Inflammatory macrophage (primary cell): ENCODE results near the gene ZNHIT2.
A peak's percentile ranks its signal among the peaks of the same experiment; 100 is the strongest.
"Not testable (repeated sequence)": the region's sequence is repeated elsewhere in the genome, so short reads cannot be mapped to it uniquely, and the experiment has no call there.

Experiments
- DNase-seq, 2 donors: peaks; one replicate each; pipeline ENCODE4 v3.0.0-alpha.2; 2020 to 2022

ZNHIT2 gene

DNA sequence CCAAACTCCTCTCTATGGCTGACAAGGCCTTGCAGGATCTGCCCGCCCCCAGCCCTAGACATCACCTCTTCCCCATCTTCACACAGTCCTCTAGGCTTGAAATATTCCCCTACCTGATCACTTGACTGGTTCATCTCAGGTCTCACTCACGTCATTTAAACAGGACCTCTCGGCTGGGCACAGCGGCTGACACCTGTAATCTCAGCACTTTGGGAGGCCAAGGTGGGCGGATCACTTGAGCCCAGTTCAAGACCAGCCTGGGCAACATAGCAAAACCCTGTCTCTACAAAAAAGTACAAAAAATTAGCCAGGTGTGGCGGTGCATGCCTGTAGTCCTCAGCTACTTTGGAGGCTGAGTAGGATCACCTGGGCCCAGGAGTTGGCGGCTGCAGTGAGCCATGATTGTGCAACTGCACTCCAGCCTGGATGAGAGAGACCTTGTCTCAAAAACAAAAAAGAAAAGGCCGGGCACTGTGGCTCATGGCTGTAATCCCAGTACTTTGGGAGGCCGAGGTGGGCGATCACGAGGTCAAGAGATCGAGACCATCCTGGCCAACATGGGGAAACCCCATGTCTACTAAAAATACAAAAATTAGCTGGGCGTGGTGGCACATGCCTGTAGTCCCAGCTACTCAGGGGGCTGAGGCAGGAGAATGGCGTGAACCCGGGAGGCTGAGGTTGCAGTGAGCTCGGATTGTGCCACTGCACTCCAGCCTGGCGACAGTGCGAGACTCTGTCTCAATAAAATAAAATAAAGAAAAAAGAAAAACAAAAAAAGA is 1.6 kb upstream of the ZNHIT2 start:
- DNase-seq = not testable (repeated sequence)

DNA sequence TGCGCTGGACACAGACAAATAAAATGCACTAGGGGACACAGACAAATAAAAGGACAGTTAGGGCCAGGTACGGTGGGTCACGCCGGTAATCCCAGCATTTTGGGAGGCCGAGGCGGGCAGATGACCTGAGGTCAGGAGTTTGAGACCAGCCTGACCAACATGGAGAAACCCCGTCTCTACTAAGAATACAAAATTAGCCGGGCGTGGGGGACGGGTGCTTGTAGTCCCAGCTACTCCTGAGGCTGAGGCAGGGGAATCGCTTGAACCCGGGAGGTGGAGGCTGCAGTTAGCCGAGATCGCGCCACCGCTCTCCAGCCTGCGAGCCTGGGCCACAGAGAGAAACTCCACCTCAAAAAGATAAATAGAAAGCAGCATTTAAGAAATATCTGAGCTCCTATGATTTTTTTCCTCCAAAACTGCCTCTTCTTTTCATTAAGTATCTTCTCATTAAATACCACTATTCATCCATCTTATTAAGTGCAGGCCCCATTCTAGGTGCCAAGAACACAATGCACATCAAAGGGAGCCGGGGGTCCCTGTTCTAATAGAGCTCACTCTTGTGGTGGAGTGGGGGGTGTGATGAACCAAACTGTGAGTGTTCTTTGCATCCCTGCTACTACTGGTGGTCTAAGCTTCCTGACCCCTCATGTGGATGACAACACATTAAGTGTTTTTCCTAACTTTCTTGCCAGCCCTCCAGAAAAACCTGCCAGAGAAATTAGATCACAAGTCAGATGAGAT is 766 bp upstream of the ZNHIT2 start:
- DNase-seq = no peak

DNA sequence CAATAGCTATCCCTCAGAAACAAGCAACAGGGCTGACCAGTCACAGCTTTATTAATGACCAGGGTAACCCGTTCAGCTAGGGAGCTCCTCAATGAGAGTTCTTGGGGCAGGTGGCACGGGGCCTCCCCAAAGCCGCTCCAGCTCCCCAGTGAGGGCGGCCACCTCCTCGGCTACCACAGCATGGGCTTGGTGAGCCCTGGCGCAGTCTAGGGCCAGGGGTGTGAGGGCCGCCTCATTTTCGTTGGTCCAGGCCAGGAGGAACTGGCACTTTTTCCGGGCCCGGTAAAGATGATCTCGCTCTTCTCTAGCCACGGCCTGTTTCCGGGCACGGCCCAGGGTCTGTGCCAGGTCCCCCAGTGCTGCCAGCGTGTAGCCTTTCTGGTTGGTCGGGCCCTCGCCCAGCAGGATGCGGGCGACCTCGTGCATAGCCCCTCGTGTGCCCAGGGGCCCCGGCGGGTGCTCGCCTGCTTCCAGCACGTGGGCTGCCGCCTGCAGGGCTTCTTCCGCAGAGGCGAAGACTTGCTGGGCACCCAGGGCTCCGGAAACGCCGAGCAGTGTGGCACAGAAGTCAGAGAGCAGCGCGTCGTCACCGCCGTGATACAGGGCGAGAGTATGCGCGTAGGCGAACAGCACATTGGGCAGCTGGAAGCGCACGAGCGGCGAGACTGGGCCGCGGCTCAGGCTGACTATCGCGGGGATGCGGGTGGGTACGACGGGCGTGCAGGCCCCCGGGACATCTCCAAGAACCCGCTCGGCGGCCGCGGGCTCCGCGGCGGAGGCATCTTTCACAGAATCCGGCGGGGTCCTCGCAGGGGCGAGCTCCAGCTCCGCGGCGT is 913 bp downstream of the ZNHIT2 start:
- DNase-seq = peak; percentile 43 to 69

DNA sequence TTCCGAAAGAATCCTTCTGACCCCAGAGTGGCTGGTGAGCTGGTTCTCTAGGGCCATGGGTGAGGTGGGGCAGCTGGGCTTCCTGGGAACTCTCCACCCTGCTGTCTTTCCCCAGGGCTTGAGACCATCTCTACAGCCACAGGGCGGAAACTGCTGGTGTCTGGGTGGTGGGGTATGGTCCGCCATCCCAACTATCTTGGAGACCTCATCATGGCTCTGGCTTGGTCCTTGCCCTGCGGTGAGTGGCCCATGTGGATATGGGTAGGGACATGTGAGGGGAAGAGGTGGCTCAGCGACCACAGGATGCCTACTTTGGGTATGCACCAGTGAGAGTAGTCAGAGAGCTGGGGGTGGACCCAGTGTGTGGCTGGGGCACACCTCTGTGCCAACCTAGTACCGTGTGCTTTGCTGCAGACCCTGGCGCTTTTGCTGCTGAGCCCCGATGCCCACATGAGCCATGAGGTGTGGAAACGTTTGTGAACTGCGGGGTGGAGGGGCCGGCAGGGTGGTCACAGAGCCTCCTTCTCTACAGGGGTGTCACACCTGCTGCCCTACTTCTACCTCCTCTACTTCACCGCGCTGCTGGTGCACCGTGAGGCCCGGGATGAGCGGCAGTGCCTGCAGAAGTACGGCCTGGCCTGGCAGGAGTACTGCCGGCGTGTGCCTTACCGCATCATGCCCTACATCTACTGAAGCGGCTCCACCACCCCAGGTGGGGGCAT is 2.0 kb downstream of the ZNHIT2 start:
- DNase-seq = no peak

DNA sequence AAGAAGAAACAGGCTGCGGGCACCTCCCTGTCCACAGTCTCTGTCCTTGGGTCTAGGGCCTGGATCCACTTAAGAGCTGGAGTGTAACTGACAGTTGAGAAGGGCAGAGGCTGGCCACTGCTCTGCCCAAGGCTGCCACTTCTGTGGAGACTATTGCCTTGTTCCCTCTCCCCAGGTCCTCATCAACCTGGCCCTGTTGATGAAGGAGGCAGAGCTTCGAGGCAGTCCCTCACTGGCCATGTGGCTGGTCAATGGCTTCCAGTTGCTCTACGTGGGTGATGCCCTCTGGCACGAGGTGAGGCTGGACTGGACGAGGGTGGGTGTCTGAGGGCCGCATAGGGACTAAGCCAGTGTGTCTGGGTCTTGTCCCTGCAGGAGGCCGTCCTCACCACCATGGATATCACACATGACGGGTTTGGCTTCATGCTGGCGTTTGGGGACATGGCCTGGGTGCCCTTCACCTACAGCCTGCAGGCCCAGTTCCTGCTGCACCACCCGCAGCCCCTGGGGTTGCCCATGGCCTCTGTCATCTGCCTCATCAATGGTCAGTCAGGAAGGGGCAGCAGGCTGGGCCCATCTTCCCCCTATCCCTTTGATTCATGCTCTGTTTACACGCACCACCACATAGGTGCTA is 2.8 kb downstream of the ZNHIT2 start:
- DNase-seq = no peak

DNA sequence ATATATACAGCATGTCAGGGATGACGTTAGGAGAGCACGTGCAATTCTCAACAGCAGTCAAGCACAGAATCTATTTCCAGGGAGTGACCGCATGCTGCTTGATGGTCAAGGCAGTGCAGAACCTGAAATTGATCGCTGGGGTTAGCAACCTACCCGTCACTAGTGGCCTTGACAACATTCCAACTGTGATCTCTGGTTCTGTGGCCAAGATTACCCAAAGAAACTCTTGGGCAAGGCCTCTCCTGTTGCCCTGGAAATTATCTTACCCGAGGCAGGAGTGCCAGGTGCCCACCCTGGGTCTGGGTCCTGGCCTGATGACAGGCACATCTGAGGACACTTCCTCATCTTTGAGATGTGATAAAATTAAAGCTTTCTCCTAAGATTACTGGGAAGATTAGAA is 3.7 kb downstream of the ZNHIT2 start:
- DNase-seq = no peak

DNA sequence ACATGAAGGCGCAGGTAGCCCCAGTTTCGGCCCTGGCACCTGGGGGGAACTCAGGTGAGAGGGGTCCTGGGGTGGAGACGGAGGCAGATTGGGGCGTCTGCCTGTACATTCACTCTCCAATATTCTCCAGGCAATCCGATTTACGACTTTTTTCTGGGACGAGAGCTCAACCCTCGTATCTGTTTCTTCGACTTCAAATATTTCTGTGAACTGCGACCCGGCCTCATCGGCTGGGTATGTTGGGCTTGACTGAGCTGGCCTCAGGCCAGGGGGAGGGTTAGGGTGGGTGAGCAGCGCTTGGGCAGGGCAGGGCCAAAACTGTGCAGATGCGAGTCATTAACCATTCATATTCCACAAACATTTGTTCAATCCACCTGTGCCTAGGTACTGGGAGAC is 4.1 kb downstream of the ZNHIT2 start:
- DNase-seq = no peak

DNA sequence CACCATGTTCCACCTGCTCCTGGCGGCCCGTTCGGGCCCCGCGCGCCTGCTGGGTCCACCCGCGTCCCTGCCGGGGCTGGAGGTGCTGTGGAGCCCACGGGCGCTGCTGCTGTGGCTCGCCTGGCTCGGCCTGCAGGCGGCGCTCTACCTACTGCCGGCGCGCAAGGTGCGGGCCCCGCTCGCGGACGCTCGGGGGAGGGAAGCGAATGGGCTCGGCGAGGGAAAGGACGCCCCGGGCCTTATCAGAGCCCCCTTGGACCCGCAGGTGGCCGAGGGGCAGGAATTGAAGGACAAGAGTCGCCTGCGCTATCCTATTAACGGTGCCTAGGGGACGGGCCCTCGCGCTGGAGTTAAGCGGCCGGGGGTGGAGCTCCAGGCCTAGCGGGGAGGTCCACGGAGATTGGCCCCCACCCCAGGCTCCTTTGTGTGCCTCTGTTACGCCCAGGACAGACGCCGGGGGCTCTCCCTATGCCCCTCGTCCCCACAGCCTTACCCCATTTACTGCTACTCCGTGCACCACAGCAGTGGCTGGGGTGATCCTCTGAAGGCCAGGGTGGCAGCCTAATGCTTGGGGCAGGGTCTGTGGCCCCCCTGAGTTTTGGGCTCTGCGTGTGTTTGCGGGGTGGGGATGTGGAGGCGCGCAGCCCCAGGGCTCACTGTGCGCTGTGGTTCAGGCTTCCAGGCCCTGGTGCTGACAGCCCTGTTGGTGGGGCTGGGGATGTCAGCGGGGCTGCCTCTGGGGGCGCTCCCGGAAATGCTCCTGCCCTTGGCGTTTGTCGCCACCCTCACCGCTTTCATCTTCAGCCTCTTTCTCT is 4.7 kb downstream of the ZNHIT2 start:
- peak; percentile 53 to 67 for DNase-seq

DNA sequence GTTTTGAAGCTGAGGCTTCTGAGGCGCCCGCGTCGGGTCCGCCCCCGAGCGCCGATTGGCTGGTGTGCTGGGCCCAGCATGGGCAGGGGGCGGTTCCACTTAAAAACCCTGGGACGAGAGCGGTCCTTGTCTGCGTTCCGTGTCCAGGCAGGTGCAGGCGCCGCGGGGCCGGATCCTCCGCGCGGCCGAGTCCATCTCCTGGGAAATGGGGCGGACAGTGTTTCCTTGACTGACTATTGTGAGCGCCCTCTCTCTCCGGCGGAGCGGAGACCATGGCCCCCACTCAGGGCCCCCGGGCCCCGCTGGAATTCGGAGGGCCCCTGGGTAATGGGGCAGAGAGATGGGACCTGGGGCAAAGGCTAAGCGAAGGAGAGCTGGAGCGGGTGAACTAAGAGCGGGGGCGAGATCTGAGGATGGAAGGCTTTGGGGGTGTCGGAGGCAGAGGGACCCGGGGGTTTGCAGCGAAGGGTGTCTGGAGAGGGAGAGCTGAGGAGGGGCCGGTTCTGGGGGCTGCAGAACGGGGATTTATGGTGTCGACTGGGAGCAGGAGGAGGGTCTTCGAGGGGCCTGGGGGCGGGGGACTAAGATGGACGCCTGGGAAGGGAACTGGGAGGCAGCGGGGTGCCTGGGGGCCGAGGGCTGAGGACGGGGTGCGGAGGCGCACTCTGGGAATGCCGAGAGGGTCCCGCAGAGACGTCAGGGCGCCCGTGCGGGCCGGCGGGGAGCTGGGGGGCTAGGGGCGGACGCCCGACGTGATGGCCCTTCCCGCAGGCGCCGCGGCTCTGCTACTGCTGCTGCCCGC is 5.6 kb downstream of the ZNHIT2 start, which contains the start of gene TM7SF2:
Gene TM7SF2 (plus strand): TSS at position 129 of the 802 bp plus-strand sequence. CDS start 144 bp downstream, at position 273.
- peak; percentile 91 to 95 for DNase-seq

DNA sequence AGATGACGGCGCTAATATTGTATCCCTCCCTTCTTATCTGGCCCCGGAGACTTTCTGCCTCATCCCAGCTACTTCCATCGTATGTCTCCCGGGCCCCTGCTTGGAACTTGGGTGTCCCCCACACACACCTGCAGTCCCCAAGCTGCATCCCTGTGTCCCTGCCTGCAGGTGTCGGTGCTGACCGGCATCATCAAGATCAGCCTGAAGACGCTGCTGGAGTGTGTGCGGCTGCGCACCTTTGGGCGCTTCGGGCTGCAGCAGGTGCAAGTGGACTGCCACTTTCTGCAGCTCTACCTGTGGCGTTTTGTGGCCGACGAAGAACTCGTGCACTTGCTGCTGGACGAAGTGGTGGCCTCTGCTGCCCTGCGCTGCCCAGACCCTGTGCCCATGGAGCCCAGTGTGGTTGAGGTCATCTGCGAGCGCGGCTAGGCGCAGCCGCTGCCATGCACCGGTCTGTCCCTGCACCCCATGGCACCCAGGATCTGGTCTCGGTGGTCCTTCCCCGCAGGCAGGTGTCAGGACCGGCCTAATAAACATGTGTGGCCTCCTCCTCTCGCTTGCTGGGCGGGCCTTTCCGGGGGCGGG is 6.2 kb downstream of the ZNHIT2 start:
- no peak for DNase-seq

DNA sequence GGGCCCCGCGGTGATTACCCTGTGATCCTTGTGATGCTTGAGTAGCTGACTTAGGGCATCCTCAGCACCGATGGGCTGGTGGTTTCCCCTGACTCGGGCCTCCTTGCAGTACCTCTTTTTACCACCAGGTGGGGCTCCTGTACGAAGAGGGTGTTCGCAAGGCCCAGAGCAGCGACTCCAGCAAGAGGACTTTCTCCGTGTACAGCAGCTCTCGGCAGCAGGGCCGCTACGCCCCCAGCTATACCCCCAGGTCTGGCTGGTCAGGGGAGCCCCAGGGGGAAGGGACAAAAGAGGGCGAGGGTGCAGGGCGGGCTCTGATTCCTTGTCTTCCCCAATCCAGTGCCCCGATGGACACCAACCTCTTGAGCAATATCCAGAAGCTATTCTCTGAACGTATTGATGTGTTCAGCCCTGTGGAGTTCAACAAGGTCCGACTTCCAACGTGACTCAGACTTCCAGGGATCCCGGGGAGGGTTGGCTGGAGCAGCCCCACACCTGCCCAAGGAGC is 7.1 kb downstream of the ZNHIT2 start:
- DNase-seq = peak; percentile 82 to 89

DNA sequence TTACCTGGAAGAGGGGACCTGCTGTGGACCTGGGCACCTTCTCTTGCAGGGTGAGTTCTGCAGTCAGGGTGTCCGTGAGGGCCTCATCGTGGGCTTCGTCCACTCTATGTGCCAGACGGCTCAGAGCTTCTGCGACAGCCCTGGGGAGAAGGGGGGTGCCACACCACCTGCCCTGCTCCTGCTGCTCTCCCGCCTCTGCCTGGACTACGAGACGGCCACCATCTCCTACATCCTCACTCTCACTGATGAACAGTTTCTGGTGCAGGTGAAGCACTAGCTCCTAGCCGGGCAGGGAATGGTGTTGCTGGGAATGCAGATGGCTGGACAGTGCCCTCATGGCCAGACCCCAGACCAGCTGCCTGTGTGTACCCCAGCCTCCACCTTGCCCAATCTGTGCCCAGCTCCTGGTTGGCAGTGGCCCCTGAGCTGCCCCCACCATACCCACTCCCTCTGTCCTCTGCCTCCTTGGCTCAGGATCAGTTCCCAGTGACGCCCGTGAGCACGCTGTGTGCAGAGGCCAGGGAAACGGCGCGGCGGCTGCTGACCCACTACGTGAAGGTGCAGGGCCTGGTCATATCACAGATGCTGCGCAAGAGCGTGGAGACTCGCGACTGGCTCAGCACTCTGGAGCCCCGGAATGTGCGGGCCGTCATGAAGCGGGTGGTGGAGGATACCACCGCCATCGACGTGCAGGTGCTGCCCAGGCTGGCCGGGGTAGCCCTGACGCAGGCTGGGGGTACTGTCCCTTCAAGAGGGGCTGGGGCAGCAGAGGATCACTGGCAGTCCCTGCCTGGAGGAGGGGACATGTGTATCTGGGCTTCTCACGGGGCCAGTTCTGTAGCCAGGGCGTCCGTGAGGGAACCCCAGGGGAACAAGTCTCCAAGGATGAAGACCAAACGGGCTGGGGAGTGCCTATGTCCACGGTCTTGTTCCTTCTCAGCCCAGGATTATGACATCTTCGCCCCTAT is 8.0 kb downstream of the ZNHIT2 start:
- DNase-seq = no peak

DNA sequence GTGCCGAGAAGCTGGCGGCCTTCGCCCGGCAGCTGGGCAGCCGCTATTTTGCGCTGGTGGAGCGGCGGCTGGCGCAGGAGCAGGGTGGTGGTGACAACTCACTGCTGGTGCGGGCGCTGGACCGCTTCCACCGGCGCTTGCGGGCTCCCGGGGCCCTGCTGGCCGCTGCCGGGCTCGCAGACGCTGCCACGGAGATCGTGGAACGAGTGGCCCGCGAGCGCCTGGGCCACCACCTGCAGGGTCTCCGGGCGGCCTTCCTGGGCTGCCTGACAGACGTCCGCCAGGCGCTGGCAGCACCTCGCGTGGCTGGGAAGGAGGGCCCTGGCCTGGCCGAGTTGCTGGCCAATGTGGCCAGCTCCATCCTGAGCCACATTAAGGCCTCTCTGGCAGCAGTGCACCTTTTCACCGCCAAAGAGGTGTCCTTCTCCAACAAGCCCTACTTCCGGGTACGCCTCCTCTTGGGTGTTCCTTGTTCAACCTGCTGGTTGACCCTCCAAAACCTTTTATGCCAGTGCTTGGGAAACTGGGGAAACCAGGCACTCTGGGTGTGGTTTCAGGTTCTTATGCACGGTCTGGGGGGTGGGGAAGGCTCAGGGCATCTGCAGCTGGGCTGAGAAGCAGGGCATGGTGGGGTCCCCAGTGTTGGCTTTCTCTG is 8.9 kb downstream of the ZNHIT2 start:
- DNase-seq = no peak

DNA sequence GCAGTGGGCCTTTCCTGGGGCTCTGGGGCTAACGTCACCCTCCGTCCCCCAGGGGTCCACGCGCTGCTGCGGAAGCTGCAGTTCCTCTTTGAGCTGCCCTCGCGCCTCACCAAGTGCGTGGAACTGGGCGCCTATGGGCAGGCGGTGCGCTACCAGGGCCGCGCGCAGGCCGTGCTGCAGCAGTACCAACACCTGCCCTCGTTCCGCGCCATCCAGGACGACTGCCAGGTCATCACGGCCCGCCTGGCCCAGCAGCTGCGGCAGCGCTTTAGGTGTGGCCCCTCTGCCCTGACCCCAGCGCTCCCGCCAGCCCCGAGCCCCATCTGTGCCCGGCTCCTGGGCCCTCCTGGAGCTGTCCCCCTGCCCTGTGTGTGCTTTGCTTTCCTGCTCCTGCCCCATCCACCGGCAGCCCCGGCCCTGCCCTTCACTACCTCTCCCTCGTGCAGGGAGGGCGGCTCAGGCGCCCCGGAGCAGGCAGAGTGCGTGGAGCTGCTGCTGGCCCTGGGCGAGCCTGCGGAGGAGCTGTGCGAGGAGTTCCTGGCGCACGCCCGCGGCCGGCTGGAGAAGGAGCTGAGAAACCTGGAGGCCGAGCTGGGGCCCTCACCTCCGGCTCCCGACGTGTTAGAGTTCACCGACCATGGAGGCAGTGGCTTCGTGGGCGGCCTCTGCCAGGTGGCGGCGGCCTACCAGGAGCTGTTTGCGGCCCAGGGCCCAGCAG is 9.6 kb downstream of the ZNHIT2 start:
- DNase-seq = no peak

DNA sequence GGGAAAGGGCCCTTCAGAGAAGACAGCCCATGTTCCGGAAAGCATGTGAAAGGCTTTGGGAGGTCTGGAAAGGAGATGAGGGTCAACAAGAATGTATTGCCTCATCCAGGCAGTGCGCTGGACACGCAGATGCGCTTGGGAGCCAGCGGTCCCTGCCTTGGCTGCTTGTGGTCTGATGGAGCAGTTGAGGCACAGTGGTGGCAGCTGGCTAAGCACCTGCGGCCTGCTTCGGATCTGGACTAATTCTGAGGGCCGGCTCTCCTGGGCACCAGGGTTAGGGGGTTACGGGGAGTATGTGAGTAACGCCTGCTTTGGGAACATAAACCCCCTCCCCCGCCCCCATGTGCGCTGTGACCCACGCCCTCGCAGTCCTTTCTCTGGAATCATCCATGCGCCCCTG is 10.4 kb downstream of the ZNHIT2 start:
- no peak for DNase-seq

DNA sequence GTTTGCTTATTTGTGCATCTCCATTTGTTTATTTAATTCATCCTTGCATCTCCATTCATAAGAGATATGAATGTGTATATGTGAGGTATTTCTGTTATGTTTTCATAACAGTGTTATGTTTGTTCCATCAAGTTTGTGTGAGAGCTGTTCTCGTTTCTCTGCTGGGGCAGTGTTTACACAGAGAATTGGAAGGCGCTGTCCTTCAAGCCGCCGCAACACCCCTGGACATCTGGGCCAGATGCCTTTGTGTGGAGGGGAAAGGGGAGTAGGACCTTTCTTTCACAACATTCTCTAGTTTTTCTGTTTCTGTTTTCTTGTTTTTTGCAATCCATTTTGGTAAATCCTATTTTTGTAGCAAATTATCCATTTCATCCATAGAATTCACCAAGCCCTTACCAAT is 12.9 kb downstream of the ZNHIT2 start:
- no peak for DNase-seq

DNA sequence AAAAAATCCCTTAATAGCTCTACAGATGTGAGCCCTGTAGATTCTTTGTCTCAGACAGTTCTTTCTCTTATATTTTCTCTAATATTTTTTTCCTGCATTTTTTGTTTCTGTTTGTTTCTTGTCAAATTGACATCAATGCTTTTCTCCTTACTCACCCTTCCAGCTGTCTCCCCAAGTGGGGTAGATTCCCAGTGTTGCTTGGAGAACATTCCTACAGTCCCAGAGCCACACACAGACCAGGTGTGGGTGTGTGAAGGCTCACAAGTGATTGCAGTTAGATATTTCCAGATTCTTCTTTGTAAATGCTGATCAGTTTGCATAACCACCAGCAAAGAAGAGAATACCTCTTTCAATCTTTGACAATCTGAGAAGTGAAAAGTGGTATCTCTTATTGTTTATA is 14.0 kb downstream of the ZNHIT2 start:
- DNase-seq = no peak
